GM18861 (cell line): ENCODE results near the gene ABCD4.

ENCODE experiments used
- ATAC-seq: cut with Tn5 transposase; IDR thresholded peaks from one replicate; pipeline ENCODE4 v1.9.1; 2021; ENCODE audit not compliant: unreplicated experiment

ABCD4 gene

DNA sequence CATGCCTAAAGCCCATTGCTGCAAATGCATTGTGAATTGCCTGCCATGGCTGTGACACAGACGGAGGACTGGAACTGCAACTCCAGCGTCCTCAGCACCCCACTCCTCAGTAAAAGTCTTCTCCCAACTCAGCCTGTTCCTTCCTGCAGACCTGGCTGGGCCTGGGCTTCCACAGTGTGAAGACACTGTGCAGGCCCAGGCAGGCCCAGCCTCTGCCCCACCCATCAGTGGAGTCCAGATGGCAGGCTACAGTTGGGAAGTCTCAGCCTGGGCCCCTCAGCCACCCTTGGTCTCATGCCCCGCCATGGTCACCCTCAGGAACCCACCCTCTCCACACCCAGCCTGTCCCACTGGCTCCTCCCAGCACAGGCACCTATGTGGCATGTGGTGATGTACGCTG is 41.4 kb downstream of the ABCD4 start:
- ATAC-seq = no peak

DNA sequence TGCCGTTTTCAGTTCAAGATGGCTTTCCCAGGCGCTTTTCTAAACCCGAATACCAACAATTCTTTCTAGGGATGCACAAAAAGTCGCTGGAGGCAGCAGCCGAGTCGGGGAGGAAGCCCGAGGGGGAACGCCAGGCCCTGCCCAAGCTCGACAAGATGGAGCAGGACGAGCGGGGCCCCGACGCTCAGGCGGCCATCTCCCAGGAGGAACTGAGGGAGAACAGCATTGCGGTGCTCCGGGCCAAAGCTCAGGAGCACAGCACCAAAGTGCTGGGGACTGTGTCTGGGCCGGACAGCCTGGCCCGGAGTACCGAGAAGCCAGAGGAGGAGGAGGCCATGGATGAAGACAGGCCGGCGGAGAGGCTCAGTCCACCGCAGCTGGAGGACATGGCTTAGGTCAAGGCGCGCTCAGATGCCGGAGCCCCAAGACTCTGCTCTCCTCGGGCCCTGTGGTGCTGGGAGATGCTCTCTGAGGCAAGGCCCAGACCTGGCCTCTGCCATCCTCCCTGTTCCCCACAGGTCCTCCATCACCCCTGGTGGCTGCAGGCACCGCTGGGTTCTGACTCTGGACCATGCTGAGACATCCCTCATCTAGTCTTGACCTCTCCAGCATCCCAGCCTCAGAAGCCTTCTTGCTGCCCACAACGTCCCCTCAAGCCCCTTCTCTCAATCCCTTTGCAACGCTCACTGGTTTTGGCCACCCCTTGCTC is 42.1 kb downstream of the ABCD4 start:
- no peak for ATAC-seq

DNA sequence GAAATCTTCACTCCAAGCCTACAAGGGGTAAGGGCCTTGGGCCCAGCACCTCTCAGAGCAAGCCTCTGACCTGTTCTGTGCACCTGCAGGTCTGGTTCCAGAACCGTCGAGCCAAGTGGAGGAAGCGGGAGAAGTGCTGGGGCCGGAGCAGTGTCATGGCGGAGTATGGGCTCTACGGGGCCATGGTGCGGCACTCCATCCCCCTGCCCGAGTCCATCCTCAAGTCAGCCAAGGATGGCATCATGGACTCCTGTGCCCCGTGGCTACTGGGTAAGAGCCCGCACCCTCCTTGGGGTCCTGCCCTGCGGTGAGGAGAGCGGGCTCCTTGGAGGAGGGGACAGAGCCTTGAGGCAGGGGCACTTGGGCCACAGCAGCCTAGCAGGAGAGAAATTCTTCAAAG is 43.2 kb downstream of the ABCD4 start:
- no peak for ATAC-seq

DNA sequence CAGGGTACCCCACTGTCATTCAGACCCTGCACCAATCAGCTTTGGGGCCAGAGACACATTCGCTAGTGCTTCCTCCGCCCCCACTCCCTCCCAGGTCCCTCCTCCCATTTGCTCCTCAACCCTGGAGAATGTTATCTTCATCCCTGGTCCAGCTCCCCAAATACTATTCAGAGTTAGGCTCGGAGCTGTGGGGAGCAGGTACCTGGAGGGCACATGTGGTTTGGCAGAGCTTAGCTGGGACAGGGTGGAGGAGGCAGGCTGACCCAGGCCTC is 44.0 kb downstream of the ABCD4 start:
- no peak for ATAC-seq

DNA sequence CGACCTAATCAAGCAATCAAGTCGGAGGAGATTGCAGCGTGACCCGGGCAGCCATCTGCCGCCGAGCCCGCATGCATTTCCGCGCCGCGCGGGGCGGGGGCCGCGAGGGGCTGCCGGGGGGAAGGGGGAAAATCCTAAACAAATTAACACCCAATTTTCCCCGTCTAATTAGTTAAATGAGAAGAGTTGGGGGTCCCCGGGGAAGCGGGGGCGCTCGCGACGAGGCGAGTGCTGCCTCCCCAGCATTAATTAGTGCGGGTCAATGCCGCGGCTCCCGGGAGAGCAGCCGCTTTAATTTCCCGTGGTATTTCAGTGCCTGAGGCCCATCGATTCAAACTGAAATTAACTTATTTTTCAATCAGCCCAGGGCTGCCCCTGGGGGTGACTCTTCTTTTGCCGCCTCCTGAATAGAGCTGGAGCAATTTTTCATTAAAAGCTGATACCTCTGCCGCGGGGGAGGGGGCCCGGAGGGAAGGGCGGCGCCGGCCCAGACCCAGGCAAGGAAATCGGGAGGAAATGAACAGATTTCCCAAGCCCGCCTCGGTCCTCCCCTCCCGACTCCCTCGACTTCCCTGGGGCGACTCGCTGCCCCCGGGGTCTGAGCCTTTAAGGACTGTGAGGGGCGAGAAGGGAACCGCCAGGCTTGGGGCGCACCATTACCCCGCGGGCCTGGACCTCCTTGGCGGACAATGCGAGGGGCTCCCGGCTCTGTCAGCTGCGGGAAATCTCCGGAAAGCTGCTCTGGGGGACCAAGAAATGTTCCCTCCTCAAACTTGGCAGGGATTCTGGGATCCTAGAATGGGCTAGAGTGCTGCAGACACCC is 44.6 kb downstream of the ABCD4 start:
- no peak for ATAC-seq

DNA sequence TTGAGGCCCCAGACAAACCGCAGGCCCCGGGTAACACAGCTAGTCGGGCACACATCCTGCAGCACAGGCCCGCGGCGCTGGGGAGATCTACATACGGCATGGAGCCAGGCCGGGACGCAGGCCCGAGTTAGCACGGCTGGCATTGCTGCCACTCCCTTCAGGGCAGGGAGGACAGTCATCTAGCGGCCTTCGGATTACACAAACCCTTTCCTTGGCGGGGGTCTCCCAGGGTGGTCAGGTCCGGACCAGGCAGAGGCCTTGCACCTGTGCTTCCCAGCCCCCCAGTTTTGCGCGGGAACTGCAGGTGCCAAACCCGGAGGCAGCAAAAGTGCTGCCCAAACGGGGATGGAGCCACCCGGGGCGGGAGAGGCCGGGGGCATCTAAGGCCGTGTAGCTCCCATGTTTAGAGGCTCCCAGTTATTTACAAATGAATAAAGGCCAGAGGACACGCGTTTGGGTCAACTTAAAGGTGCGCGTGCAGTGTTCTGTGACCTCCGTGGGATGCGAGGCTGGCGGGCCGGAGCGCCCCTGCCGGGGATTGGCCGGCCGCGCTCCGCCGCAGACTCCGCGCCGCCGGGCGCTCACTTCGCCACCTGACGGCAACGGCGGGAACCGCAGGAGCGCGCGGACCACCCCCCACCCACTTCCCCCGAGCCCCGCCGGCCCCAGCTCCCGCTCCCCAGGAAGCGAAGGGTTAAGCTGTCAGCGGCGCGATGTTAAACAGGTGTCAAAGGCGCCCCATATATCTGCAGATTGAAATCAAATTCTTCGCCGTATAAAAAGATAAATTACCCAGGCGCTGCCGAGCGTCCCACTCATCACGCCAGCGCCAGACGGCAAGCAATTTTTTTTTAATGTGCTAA is 45.4 kb downstream of the ABCD4 start:
- ATAC-seq = peak; percentile 64

DNA sequence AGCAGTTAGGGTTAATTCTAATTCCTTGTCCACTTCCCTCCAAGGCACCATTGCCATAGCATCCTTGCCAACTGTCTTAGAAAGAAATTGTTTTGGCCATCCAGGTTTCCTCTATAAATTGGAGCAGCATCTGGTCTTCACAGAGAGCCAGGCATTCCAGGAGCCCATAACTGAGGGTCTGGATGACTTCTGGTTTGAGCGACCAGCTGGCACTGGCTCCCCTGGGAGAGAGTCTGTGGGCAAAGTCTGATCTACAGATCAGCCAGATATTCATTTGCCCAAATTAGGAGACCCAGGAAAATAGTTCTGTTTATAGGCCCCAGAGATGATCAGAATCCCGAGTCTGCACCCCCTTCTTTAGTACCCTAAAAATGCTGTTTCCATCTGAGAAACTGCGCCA is 47.5 kb downstream of the ABCD4 start:
- ATAC-seq = no peak

DNA sequence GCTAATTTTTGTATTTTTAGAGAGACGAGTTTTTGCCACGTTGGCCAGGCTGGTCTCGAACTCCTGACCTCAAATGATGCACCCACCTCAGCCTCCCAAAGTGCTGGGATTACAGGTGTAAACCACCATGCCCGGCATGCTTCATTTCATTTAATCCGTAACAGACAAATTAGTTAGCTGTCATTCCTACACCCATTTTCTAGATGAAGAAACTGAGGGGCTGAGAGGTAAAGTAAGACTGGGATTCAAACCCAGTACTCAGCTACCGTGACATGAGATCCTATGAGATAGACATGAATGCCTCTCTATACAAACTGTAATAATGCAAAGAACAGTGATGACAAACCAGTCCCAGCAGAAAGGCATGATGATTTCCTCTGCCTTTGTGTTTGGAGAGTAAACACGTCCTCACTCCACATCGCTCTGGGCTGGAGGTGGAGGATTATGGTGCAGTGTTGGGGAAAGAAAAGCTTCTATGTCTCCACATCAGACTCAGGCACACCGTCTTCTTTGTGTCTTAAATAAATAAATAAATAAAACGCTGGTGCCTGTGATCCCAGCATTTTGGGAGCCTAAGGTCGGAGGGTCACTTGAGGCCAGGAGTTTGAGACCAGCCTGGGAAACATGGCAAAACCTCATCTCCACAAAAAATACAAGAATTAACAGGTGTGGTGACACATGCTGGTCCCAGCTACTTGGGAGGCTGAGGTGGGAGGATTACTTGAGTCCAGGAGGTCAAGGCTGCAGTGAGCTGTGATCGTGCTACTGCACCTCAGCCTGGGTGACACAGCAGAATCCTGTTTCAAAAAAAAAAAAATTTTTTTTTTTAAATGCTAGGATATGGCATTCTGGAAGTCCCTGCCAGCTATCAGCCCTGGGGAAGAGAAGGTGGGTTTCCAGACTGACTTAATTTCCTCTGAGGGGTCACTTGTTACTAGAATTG is 53.0 kb downstream of the ABCD4 start:
- ATAC-seq = no peak

DNA sequence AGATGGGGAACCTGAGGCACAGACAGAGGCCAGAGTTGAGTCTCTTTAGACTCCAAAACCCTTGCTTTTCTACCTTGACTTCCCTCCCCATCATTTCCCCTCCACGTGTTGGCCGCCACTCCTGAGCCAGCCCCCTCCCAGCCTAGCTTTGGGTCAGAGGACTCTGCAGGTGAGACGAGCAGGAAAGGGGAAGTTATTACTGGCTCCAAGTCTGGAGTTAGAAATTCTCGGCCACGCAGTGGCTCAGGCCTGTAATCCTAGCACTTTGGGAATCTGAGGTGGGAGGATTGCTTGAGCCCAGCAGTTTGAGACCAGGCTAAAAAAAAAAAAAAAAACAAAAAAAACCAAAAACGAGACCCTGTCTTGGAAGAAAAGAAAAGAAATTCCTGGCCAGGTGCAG is 54.7 kb downstream of the ABCD4 start:
- no peak for ATAC-seq

DNA sequence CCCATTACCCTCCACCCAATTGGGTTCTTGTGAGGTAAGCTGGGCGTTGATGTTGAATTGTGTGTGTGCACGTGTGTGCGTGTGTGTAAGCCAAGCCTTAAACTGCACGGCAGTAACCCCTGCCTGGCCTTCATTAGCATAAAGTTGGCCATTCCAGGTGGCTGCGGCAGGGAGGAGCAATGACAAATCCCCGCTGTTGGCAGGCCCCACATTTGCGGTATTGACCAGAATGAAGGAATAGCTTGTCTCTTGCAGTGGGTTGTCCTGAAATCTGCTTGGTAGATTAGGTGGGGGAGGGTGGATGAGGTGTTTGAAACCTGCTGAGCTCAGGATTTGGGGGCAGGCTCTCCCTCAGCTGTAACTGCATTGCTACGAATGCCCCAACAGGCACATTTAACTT is 56.2 kb downstream of the ABCD4 start:
- no peak for ATAC-seq

DNA sequence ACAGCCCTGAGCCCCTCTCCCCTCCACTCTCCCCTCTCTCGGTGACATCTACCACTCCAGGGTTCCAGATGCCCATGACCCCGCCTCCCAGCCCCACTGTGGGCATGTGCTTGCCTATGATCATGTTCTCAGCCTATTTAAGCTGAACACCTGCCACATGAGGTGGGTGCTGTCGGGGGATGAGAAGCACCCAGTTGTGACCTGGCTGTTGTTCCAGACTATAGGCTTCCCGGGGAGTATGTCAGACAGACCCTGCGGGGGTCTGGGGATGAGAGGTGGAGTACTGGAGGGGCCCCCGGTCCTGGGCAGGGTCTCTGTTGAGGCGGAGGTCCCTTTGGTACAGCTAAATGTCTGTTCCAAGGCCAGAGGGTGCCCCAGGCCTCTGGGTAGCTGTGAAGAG is 57.4 kb downstream of the ABCD4 start:
- ATAC-seq = no peak

DNA sequence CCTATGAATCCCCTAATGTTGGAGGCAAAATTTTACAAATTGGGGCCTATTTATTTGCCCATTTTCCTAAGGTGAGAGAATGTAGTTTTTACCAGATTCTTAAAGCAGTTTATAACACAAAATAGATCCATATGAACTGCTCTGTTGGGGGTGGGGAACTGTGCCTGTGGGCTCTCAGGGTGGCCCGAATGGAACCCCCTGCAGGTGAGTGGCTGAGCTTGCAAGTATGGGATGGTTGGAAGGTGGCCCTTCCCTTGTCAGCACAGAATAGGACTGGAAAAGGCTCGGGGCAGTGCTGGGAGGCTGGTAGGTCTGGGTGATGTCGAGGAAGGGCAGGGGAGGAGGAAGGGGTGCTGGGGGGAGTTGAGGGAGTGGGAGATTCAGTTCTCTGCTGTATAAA is 58.6 kb downstream of the ABCD4 start:
- ATAC-seq = no peak

DNA sequence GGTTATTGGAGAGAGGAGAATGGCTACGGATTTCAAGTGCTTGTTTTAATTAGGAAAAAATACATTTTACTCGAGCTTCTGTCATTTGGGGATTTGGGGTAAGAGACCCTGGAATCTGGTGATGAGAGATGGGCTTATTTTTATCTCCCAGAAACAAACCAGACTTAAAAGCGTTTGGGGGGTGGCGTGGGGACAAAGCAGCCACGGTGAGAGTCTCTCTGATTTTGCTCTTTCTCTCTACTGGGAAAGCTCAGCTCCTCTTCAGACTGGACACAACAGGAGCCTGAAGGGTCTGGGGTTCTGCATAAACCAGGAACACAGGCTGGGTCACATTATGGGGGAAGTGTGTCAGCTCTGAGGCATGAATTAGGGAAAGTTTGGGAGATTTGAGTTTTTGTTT is 59.7 kb downstream of the ABCD4 start:
- no peak for ATAC-seq

DNA sequence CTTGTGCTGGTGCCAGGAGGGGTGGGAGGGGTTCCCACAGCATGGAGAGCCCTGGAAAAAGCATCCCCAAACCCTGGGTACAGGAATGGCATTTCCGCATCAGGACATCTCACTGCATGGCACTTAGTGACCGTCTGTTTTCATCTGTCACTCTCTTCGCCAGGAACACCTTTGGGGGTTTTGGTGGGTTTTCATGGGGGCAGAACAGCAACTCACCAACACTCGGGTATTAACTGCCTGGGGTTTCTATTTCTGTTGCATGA is 60.0 kb downstream of the ABCD4 start:
- no peak for ATAC-seq

DNA sequence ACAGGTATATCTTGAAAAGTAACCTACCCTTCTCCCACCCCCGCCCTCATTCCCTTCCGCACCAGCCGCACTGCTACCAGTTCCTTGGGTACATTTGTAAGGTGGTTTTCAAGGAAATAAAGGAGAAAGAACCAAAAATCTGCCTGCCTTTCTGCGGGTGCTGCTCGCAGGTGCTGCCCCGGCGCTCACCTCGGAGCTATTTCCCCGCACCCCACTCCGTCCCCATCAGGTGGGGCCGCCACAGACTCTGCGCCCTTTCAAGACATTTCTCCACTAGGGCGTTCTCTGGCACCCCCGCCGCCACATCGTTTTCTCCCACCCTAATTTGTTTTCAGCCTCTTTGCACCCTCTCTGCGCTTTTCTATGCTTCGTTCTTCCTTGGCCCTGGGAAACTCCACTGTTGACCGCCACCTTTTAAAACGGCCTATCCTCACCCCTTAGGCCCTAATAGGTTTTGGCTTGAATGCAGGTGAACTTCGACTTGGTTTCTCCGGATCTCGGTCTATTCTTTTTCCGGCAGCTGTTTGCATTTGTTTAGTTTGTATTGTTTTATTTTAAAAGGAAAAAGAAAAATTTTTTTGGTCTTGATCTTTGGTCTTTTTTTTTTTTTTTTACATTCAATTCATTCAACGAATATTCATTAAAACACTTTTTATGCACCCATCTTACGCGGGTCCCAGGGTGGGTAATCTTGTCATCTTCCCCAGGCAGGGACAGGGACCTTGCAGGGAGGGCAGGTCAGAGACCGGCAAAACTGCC is 60.5 kb downstream of the ABCD4 start:
- ATAC-seq = no peak

DNA sequence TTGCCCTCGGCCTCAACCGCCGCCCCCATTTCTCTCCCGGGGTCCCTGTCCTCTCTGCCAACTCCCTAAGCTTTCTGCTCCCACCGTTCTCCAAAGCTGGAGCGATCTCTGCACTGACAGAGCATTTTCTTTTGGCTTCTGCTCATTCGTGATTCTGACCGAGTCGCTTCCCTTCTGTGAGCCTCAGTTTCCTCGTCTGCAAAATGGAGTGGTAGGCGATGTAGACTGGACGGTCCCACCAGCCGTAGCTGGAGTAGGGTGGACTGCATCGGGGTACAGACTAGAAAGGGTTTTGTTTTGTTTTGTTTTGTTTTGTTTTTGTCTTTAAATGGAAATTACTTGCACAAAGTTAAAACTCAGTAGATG is 61.1 kb downstream of the ABCD4 start:
- no peak for ATAC-seq

DNA sequence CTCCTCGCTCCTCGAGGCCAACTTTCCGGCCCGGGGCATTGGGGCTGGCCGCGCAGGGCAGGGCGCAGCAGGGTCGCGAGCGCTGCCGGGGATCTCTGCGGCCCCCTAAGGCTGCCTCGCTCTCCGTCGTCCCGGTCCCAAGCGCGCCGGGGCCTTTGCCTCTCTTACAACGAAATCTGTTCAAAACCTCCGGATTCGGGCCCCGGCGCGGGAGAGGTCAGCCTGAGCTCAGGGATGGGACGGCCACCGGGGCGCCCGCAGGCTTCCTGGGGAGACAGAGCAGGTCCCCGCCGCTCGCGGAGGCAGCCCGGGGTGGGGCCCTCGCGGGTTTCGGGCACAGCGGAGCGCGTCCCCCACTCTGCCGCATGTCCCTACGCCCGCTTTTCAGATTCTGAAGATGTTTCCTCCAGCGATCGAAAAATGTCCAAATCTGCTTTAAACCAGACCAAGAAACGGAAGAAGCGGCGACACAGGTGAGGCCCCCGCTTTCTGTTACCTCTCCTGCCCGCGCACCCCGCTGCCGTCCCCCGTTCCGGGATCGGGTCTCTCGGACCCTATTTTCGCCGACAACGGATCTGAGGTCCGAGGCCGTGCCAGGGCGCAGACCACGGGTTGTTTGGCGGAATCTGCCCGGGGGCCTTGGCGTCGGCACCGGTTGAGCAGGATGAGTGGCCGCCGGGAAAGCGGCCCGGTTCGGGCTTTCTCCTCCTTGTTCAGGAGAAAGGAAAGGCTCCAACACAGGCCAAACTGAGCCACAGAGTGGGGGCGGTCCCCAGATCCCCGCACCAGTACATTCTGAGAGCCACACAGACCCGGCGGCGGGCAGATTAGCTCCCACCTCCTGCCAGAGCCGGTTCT is 61.7 kb downstream of the ABCD4 start:
- no peak for ATAC-seq

DNA sequence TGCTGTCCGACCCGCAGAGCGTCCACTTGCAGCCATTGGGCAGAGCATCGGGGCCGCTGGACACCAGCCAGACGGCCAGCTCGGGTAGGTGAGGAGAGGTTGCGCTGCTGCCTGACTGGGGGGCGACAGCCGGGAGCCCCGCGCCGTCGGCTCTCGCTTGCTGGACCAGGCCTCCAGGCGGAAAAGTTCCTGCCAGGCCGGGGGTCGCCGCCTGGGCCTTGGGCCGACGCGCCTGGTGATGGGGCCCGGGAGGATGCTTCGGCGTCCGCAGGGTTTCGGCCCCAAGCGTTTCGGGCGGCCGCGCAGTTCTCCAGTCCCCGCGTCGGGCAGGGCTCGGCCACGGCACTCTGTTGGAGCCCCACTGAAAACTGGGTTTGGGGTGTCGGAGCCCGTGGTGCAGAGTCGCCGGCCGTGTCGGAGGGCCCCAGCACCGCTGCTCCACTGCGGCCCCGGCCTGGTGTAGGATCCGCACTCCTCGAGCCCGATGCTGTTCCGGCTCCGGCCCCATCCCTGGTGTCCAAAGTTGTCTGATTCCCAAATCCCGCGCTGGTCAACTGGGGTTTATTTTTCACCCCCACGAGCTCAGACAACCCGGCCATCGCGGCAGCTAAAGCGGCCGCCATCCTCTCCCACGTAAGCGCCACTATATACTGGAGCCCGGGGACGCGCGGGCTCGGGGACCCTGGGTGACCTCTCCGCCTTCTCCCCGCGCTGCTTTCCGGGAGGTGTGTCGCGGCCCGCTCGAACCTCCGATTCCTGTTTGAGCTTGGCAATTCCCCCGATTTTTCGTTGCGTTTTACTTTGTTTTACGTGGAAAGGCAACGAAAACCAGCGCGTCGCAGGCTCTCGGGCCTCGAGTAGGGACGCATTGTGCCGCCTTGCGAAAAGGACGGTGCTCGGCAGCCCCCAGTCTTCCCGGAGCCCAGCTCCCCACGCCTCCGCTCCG is 62.6 kb downstream of the ABCD4 start:
- no peak for ATAC-seq
